Transverse colon (tissue), 4 donors: ENCODE data around the gene MYO1B. TPM values are rescaled to one million over a fixed set of nuclear protein-coding genes. Genes with fewer than 3 reads are reported as not detected.

Experiments used
- DNase-seq: peaks from one replicate; pipeline ENCODE4 v3.0.0-alpha.2; 2019
- H3K27ac ChIP-seq, 4 donors: fragments of 200-600 bp; sonication (generic); 2 replicates each; pipeline ENCODE4 v1.5.1; 2016 to 2018; ENCODE audit warnings: inconsistent platforms in 4 of 4
- H3K27me3 ChIP-seq: fragments of 200-600 bp; sonication (generic); 2 replicates; pipeline ENCODE4 v1.5.1; 2017; ENCODE audit warnings: inconsistent platforms
- H3K36me3 ChIP-seq, 4 donors: fragments of 200-600 bp; sonication (generic); 2 replicates each; pipeline ENCODE4 v1.5.1; 2017 to 2019; ENCODE audit warnings: inconsistent platforms in 4 of 4
- H3K4me1 ChIP-seq, 4 donors: fragments of 200-600 bp; sonication (generic); 2 replicates each; pipeline ENCODE4 v1.5.1; 2017 to 2020; ENCODE audit warnings: inconsistent platforms in 4 of 4
- H3K4me3 ChIP-seq, 4 donors: fragments of 200-600 bp; sonication (generic); 1 replicate in 1 of 4; 2 replicates in 3 of 4; pipeline versions ENCODE4 v1.5.1 to v1.6.1; 2017 to 2019; ENCODE audit warnings: inconsistent platforms in 4 of 4
- H3K9me3 ChIP-seq, 2 donors: fragments of 200-600 bp; sonication (generic); 2 replicates each; pipeline ENCODE4 v1.5.1; 2017 to 2019; ENCODE audit warnings: inconsistent platforms in 2 of 2
- CTCF ChIP-seq, 5 experiments: fragments of 200-600 bp in 3 of 5; fragments of 450-650 bp in 2 of 5; sonication (generic) in 3 of 5; IDR thresholded peaks; 1 replicate in 2 of 5; 2 replicates in 3 of 5; pipeline ENCODE4 v1.5.1; 2016 to 2017; ENCODE audit warnings: antibody characterized with exemption in 5 of 5, inconsistent platforms in 3 of 5, mild to moderate bottlenecking in 2 of 5, moderate library complexity in 1 of 5
- EP300 ChIP-seq: sonication (generic); formaldehyde crosslinking; IDR thresholded peaks from one replicate; pipeline ENCODE4 v1.6.1; 2017; ENCODE audit warnings: antibody characterized with exemption, low read depth
- POLR2A ChIP-seq: fragments of 450-650 bp; IDR thresholded peaks from one replicate; pipeline ENCODE4 v1.6.1; 2016; ENCODE audit warnings: antibody characterized with exemption, mild to moderate bottlenecking, moderate library complexity
- POLR2AphosphoS5 ChIP-seq, 3 donors: sonication (generic); formaldehyde crosslinking; IDR thresholded peaks; one replicate each; pipeline ENCODE4 v1.6.1; 2016; ENCODE audit warnings: antibody characterized with exemption in 3 of 3
- WGBS, 2 donors: methylation state at CpG; one replicate each; pipeline ENCODE4 v1.1.5; 2018; ENCODE audit warnings: low coverage in 1 of 2; 5-methylcytosine and 5-hydroxymethylcytosine counted together
- in situ Hi-C, 4 donors: fragments of 200-750 bp; cut with MboI; loops; one replicate each; pipeline versions ENCODE4 v1.15.0 to v1.15.1; 2017; ENCODE audit warnings: low sequenced_read_pairs in 3 of 4, low pct_ligation_motif_present in 1 of 4, low pct_unique_long_range_greater_than_20kb in 1 of 4
- intact Hi-C: fragments of 100-400 bp; cut with DNase I; formaldehyde crosslinking; loops from one replicate; pipeline ENCODE4 v1.15.1; 2023; ENCODE audit warnings: low total_unique reads
- total RNA-seq, 4 donors: library from RNA; depleted of rRNA; stranded (reverse); fragments of >200 nt; gene quantifications; one replicate each; pipeline ENCODE4 v1.1.0, GENCODE V29; 2016

The MYO1B gene
- total RNA-seq, 4 donors from 2014 or later: 17.9 to 37.0 (median 35.0) TPM

- TF ChIP-seq POLR2A (no peak), POLR2AphosphoS5 (IDR thresholded peaks at IDR 0.05) (no peak), EP300 (no peak), CTCF (IDR thresholded peaks at IDR 0.05) (no peak)
- Histone ChIP-seq H3K4me1 (no peaks in the 10 kb centered on the region), H3K27ac (no peak overlapping the region), H3K9me3 (no peaks in the 10 kb centered on the region), H3K36me3 (no peaks in the 10 kb centered on the region), H3K27me3 (no peaks in the 10 kb centered on the region), H3K4me3 (no peak overlapping the region)
- intact Hi-C loops (no loop called here), in situ Hi-C loops (no loop called here)
- DNase-seq: no peak
- 91 to 93% methylated on average over 3 to 7 of the region's 7 CpGs for WGBS, 2 donors
Measured at GRCh38 chr2:191280290-191280689, 35.1 kb downstream of the MYO1B start.

DNA sequence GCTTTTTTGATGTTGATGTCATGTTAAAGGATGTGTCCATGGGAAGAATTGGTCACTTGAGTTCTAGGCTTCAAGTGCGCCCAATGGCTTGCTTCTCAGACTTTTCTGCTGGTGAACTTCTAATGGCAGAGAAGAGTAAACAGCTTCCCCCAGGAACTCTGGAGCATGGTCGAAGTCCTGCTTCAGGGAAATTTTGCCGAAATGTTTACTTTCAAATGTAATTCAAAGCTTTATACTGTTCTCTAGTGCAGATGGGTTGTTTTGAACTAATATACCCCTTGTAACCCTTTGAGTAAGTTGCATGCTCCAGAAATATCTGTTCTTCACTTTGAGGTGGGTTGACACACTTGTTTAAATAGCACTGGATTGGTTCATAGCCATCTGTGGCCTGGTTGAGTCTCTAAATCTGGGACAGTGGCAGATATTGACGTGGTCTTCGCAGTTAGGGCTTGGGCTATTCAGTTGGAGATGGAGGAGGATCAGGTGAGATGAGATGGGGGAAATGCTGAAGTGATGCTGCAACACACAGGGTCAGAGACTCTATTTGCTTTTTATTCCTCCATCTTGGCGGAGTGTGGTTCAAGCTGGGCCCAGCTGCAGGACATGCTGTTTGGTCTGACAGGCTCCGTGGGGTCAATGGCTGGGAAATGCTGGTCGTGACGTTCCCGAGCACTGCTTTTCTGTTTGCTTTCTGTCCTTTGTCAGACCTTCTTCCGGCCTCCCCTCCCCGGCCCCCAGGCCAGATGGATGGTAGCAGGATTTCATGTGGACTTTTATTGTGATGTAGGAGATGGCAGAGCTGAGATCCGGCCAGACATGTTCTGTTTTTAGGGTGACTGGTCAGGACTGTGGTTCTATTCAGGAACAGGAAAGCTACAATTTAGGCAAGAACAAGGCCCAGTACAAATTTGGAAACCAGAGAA lies 35.9 kb downstream of the MYO1B start:
- H3K9me3 ChIP-seq: no peaks in the 10 kb centered on the region
- intact Hi-C loops: no loop called here
- no peak overlapping the region for H3K27ac ChIP-seq
- in situ Hi-C loops: no loop called here
- no peaks in the 10 kb centered on the region for H3K27me3 ChIP-seq
- 83 to 93% methylated on average over 7 to 13 of the region's 13 CpGs for WGBS, 2 donors
- TF ChIP-seq EP300: no peak
- TF ChIP-seq POLR2AphosphoS5 (IDR thresholded peaks at IDR 0.05): no peak
- TF ChIP-seq POLR2A: no peak
- no peak for TF ChIP-seq CTCF (IDR thresholded peaks at IDR 0.05)
- no peaks in the 10 kb centered on the region for H3K36me3 ChIP-seq
- no peaks in the 10 kb centered on the region for H3K4me1 ChIP-seq
- H3K4me3 ChIP-seq: no peak overlapping the region
- DNase-seq: no peak

DNA sequence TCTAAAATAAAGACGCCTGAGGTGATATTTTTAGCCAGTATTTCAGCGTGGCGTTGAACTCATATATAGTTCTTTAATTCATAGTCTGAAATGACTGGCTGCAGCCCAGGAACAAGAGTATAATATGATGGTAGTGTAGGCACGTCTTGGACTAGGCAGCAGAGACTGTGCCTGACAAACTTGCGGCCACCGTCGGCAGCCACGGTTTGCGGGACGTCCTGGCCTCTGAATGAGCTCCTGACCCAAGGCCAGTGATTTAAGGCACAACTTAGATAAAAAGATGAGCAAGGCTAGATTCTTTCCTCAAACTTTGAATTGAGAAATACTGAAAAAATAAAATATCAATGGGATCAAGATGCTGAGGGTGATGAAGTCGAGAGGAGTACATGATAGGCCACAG lies 40.0 kb downstream of the MYO1B start:
- Histone ChIP-seq H3K9me3 (no peaks in the 10 kb centered on the region), H3K27ac (no peak overlapping the region), H3K27me3 (no peaks in the 10 kb centered on the region), H3K4me3 (no peak overlapping the region), H3K36me3 (no peaks in the 10 kb centered on the region), H3K4me1 (no peaks in the 10 kb centered on the region)
- WGBS, 2 donors: 73 to 80% methylated on average over 11 of the region's 11 CpGs
- intact Hi-C loops: no loop called here
- TF ChIP-seq POLR2A (no peak), POLR2AphosphoS5 (IDR thresholded peaks at IDR 0.05) (no peak), CTCF (IDR thresholded peaks at IDR 0.05) (no peak), EP300 (no peak)
- in situ Hi-C loops: no loop called here
- no peak for DNase-seq

DNA sequence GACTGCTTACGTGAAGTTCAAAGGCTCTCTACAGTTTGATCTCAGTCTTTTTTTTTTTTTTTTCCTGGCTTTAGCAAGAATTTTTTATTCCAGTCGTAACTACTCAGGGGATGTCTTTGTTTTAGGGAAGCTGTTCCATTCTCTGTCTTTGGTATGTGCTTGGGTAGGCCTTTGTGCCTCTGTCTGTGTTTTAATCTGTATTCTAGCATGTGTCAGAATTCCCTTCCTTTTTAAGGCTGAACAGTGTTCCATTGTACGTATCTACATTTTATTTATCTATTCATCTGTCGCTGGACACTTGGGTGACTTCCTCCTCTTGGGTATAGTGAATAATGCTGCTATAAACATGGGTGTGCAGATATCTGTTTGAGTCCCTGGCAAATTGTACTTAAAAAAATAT lies 42.6 kb downstream of the MYO1B start:
- H3K4me3 ChIP-seq: no peak overlapping the region
- 54 to 82% methylated on average over 4 of the region's 4 CpGs for WGBS, 2 donors
- peaks cover 0 to 7% (median 1%) of the 10 kb centered on the region in 4 donors for H3K4me1 ChIP-seq
- intact Hi-C loops (no loop called here), in situ Hi-C loops (no loop called here)
- no peak overlapping the region for H3K27ac ChIP-seq
- no peak for DNase-seq
- no peaks in the 10 kb centered on the region for H3K36me3 ChIP-seq
- H3K27me3 ChIP-seq: no peaks in the 10 kb centered on the region
- TF ChIP-seq CTCF (IDR thresholded peaks at IDR 0.05): no peak
- no peak for TF ChIP-seq EP300
- TF ChIP-seq POLR2A: no peak
- TF ChIP-seq POLR2AphosphoS5 (IDR thresholded peaks at IDR 0.05): no peak
- H3K9me3 ChIP-seq: no peaks in the 10 kb centered on the region
